22Rv1 (cell line): Measurements from ENCODE around the gene NEB.
"Not testable (repeated sequence)": the region's sequence is repeated elsewhere in the genome, so short reads cannot be mapped to it uniquely, and the experiment has no call there.

Experiments used
- ZFX ChIP-seq: fragments of 450-650 bp; IDR thresholded peaks from 2 replicates; pipeline ENCODE4 v1.6.1; 2017; ENCODE audit warnings: antibody characterized with exemption, borderline replicate concordance
- TF ChIP-seq, protein P1 (sequence below): fragments of 450-650 bp; IDR thresholded peaks from 2 replicates; pipeline ENCODE4 v1.5.1; 2017; ENCODE audit warnings: mild to moderate bottlenecking

- TF ChIP-seq, protein P1, sequence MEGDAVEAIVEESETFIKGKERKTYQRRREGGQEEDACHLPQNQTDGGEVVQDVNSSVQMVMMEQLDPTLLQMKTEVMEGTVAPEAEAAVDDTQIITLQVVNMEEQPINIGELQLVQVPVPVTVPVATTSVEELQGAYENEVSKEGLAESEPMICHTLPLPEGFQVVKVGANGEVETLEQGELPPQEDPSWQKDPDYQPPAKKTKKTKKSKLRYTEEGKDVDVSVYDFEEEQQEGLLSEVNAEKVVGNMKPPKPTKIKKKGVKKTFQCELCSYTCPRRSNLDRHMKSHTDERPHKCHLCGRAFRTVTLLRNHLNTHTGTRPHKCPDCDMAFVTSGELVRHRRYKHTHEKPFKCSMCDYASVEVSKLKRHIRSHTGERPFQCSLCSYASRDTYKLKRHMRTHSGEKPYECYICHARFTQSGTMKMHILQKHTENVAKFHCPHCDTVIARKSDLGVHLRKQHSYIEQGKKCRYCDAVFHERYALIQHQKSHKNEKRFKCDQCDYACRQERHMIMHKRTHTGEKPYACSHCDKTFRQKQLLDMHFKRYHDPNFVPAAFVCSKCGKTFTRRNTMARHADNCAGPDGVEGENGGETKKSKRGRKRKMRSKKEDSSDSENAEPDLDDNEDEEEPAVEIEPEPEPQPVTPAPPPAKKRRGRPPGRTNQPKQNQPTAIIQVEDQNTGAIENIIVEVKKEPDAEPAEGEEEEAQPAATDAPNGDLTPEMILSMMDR, result not testable (repeated sequence)
- not testable (repeated sequence) for TF ChIP-seq ZFX
These were observed 92.4 kb downstream of the NEB start for GRCh38 chr2:151641895-151642294.
